HepG2 (cell line): ENCODE data around the gene MCU. TPM values are rescaled to one million over a fixed set of nuclear protein-coding genes. Genes with fewer than 3 reads are reported as not detected.
A peak's percentile ranks its signal among the peaks of the same experiment; 100 is the strongest.

Experiments
- ATAC-seq: fragments of 200-7000 bp; cut with Tn5 transposase; 3 replicates; pipeline ENCODE4 v1.9.1; 2020; ENCODE audit warnings: mild to moderate bottlenecking, moderate library complexity
- BruUV-seq: library from RNA; stranded (reverse); fragments of 400-500 nt; replicated peaks from 2 replicates; lab custom pipeline; 2021; lab: Mats Ljungman, UMichigan
- CTCF ChIA-PET: fragments of 300-600 bp; formaldehyde crosslinking; extraction: SDS; loops from one replicate; lab custom pipeline; 2021; ENCODE audit warnings: low total read pairs, inconsistent platforms, low intra/inter-chr PET ratio; lab: Yijun Ruan, JAX
- POLR2A ChIA-PET: fragments of 350-600 bp; sonication (Branson Sonifier 250); formaldehyde crosslinking; loops from one replicate; lab custom pipeline; 2020; ENCODE audit warnings: antibody characterized with exemption, inconsistent platforms; lab: Yijun Ruan, JAX
- DNase-seq: peaks from one replicate; pipeline ENCODE4 v3.0.0-alpha.2; 2015; ENCODE audit warnings: low spot score
- FAIRE-seq: peaks from 3 replicates; lab custom pipeline; 2011; peaks lifted over from hg19 to GRCh38; lab: Jason Lieb, UNC
- H2AFZ ChIP-seq: one replicate; pipeline ENCODE4 v1.6.1; 2011; ENCODE audit warnings: low read length, inconsistent platforms
- H3K27ac ChIP-seq: fragments of 300-600 bp; 3 replicates; pipeline ENCODE4 v1.8.0; 2011; ENCODE audit warnings: mixed run types, mild to moderate bottlenecking, mixed read lengths, low read length, inconsistent platforms; ENCODE audit not compliant: insufficient read depth; ENCODE audit errors: extremely low read length
- H3K27me3 ChIP-seq, 2 experiments: fragments of 200-600 bp in 1 of 2; 2 replicates in 1 of 2; 3 replicates in 1 of 2; pipeline versions ENCODE4 v1.6.0 to v1.8.0; 2011; ENCODE audit warnings: low read length in 2 of 2, mild to moderate bottlenecking in 2 of 2, moderate library complexity in 2 of 2, inconsistent platforms in 1 of 2; ENCODE audit not compliant: insufficient read depth in 2 of 2, control insufficient read depth in 1 of 2
- H3K36me3 ChIP-seq, 2 experiments: fragments of 200-600 bp in 1 of 2; replicated peaks in 1 of 2; 2 replicates in 1 of 2; 3 replicates in 1 of 2; pipeline versions ENCODE4 v1.5.1 to v1.8.0; 2011; ENCODE audit warnings: low read length in 2 of 2, inconsistent platforms in 1 of 2; ENCODE audit not compliant: insufficient read depth in 2 of 2, control insufficient read depth in 1 of 2
- H3K4me1 ChIP-seq: 2 replicates; pipeline ENCODE4 v1.5.1; 2012; ENCODE audit warnings: low read length, inconsistent platforms; ENCODE audit not compliant: insufficient read depth
- H3K4me2 ChIP-seq: 2 replicates; pipeline ENCODE4 v1.6.0; 2011; ENCODE audit warnings: low read depth, low read length, inconsistent platforms
- H3K4me3 ChIP-seq, 3 experiments: fragments of 200-600 bp in 1 of 3; sonication (generic), shearing (Covaris generic) in 1 of 3; replicated peaks in 1 of 3; 2 replicates each; pipeline ENCODE4 v1.5.1; 2011 to 2016; ENCODE audit warnings: low read length in 3 of 3, inconsistent platforms in 2 of 3, low read depth in 2 of 3, mild to moderate bottlenecking in 2 of 3, control low read depth in 1 of 3, mixed read lengths in 1 of 3; ENCODE audit not compliant: insufficient read depth in 1 of 3
- H3K79me2 ChIP-seq: one replicate; pipeline ENCODE4 v1.6.1; 2011; ENCODE audit warnings: low read length, inconsistent platforms; ENCODE audit not compliant: insufficient read depth
- H3K9ac ChIP-seq: 2 replicates; pipeline ENCODE4 v1.6.0; 2011; ENCODE audit warnings: mild to moderate bottlenecking, low read depth, low read length, inconsistent platforms; ENCODE audit not compliant: insufficient read depth
- H3K9me3 ChIP-seq: 2 replicates; pipeline ENCODE4 v1.5.1; 2012; ENCODE audit warnings: mild to moderate bottlenecking, low read length
- H4K20me1 ChIP-seq: 2 replicates; pipeline ENCODE4 v1.6.0; 2011; ENCODE audit warnings: inconsistent platforms, mild to moderate bottlenecking, low read length, moderate library complexity; ENCODE audit not compliant: insufficient read depth
- ASH2L ChIP-seq: fragments of 300-600, 200-600 bp; sonication (generic); IDR thresholded peaks from 2 replicates; pipeline ENCODE4 v1.7.0; 2017; ENCODE audit warnings: low read depth, mild to moderate bottlenecking, moderate library complexity, mixed read lengths, low read length; ENCODE audit not compliant: insufficient read length
- ATF4 ChIP-seq, 2 experiments: fragments of 450-650 bp in 1 of 2; sonication (generic) in 1 of 2; formaldehyde crosslinking; IDR thresholded peaks; 2 replicates each; pipeline versions ENCODE4 v1.5.0 to v1.8.0; 2020 to 2022; ENCODE audit warnings: mild to moderate bottlenecking in 1 of 2, missing genetic modification reagents in 1 of 2
- ATF6 ChIP-seq: sonication (generic); formaldehyde crosslinking; conservative IDR thresholded peaks from 2 replicates; pipeline ENCODE4 v1.4.0; 2020; ENCODE audit warnings: missing genetic modification reagents
- EZH2 ChIP-seq: conservative IDR thresholded peaks from 2 replicates; pipeline ENCODE4 v1.6.1; 2012; ENCODE audit warnings: mild to moderate bottlenecking, low read depth, low read length, moderate library complexity
- HMG20A ChIP-seq: IDR thresholded peaks from 2 replicates; pipeline ENCODE4 v1.6.1; 2016; ENCODE audit warnings: borderline replicate concordance
- HNF4A ChIP-seq: sonication (generic); formaldehyde crosslinking; IDR thresholded peaks from 2 replicates; pipeline ENCODE4 v1.4.0; 2020; ENCODE audit warnings: missing genetic modification reagents
- HNF4G ChIP-seq, 2 experiments: sonication (generic) in 1 of 2; formaldehyde crosslinking in 1 of 2; IDR thresholded peaks; 2 replicates each; pipeline versions ENCODE4 v1.4.0 to v1.6.1; 2011 to 2020; ENCODE audit warnings: borderline replicate concordance in 2 of 2, low read depth in 2 of 2, mild to moderate bottlenecking in 2 of 2, low read length in 1 of 2, missing genetic modification reagents in 1 of 2, moderate library complexity in 1 of 2
- ISX ChIP-seq: sonication (generic); formaldehyde crosslinking; conservative IDR thresholded peaks from 2 replicates; pipeline ENCODE4 v1.5.0; 2020; ENCODE audit warnings: missing genetic modification reagents
- KLF13 ChIP-seq: sonication (generic); formaldehyde crosslinking; IDR thresholded peaks from 2 replicates; pipeline ENCODE4 v1.4.0; 2020; ENCODE audit warnings: mild to moderate bottlenecking, missing genetic modification reagents
- MAFK ChIP-seq, 2 experiments: IDR thresholded peaks in 1 of 2; conservative IDR thresholded peaks in 1 of 2; 2 replicates each; pipeline ENCODE4 v1.6.1; 2011; ENCODE audit warnings: improper control_type of control experiment in 2 of 2, low read length in 2 of 2
- NCOA1 ChIP-seq: sonication (generic); formaldehyde crosslinking; IDR thresholded peaks from 2 replicates; pipeline ENCODE4 v1.9.0; 2021; ENCODE audit warnings: missing genetic modification reagents
- RFX1 ChIP-seq: fragments of 450-650 bp; IDR thresholded peaks from 2 replicates; pipeline ENCODE4 v1.6.1; 2017
- RXRA ChIP-seq: sonication (generic); formaldehyde crosslinking; IDR thresholded peaks from 2 replicates; pipeline ENCODE4 v1.5.1; 2020; ENCODE audit warnings: missing genetic modification reagents
- THRA ChIP-seq: sonication (generic); formaldehyde crosslinking; IDR thresholded peaks from 2 replicates; pipeline ENCODE4 v1.4.0; 2020; ENCODE audit warnings: missing genetic modification reagents, borderline replicate concordance
- ZBTB1 ChIP-seq: sonication (generic); formaldehyde crosslinking; IDR thresholded peaks from 2 replicates; pipeline ENCODE4 v1.4.0; 2020; ENCODE audit warnings: missing genetic modification reagents, borderline replicate concordance
- ZMAT5 ChIP-seq: sonication (generic); formaldehyde crosslinking; IDR thresholded peaks from 2 replicates; pipeline ENCODE4 v1.5.0; 2020; ENCODE audit warnings: mild to moderate bottlenecking, low read depth, missing genetic modification reagents, borderline replicate concordance
- ZNF230 ChIP-seq: sonication (generic); formaldehyde crosslinking; IDR thresholded peaks from 2 replicates; pipeline ENCODE4 v1.4.0; 2020; ENCODE audit warnings: mild to moderate bottlenecking, missing genetic modification reagents
- ZNF296 ChIP-seq: sonication (generic); formaldehyde crosslinking; conservative IDR thresholded peaks from 2 replicates; pipeline ENCODE4 v1.5.0; 2020; ENCODE audit warnings: mild to moderate bottlenecking, missing genetic modification reagents
- ZNF317 ChIP-seq: sonication (generic); formaldehyde crosslinking; IDR thresholded peaks from 2 replicates; pipeline ENCODE4 v1.5.0; 2020; ENCODE audit warnings: mild to moderate bottlenecking, missing genetic modification reagents
- ZNF33B ChIP-seq: sonication (generic); formaldehyde crosslinking; IDR thresholded peaks from 2 replicates; pipeline ENCODE4 v1.5.1; 2020; ENCODE audit warnings: mild to moderate bottlenecking, missing genetic modification reagents
- ZNF343 ChIP-seq: sonication (generic); formaldehyde crosslinking; IDR thresholded peaks from 2 replicates; pipeline ENCODE4 v1.4.0; 2020; ENCODE audit warnings: mild to moderate bottlenecking, missing genetic modification reagents
- ZNF549 ChIP-seq: sonication (generic); formaldehyde crosslinking; IDR thresholded peaks from 2 replicates; pipeline ENCODE4 v1.5.0; 2020; ENCODE audit warnings: missing genetic modification reagents
- ZSCAN29 ChIP-seq: sonication (generic); formaldehyde crosslinking; conservative IDR thresholded peaks from 2 replicates; pipeline ENCODE4 v1.4.0; 2020; ENCODE audit warnings: mild to moderate bottlenecking, missing genetic modification reagents
- WGBS: methylation state at CpG from one replicate; pipeline ENCODE4 v1.1.6; 2017; ENCODE audit warnings: low lambda C conversion rate; 5-methylcytosine and 5-hydroxymethylcytosine counted together
- in situ Hi-C: cut with HindIII; loops from 2 replicates; pipeline ENCODE4 v1.10.0; 2017; ENCODE audit warnings: low pct_unique_long_range_greater_than_20kb; ENCODE audit not compliant: extremely low pct_ligation_motif_present
- intact Hi-C: fragments of 100-400 bp; cut with micrococcal nuclease; formaldehyde crosslinking; loops from one replicate; pipeline ENCODE4 v1.10.0; 2022; ENCODE audit not compliant: unreplicated experiment
- polyA plus RNA-seq, 8 experiments: library from polyadenylated mRNA; depleted of rRNA in 3 of 8; stranded (reverse) in 7 of 8; unstranded in 1 of 8; fragments of >200 nt; fragmentation: Illumina TruSeq in 4 of 8; extraction: Trizol in 4 of 8; gene quantifications; 2 replicates each; pipeline versions ENCODE4 v1.2.1 to v1.2.3, GENCODE V29; 2011 to 2016; ENCODE audit warnings: low read depth in 4 of 8, missing spikeins in 1 of 8, mixed read lengths in 1 of 8; ENCODE audit not compliant: insufficient read depth in 1 of 8
- total RNA-seq, 5 experiments: library from RNA; depleted of rRNA; stranded (reverse); fragments of >200 nt; fragmentation: Illumina TruSeq; extraction: Trizol; gene quantifications; 2 replicates each; pipeline ENCODE4 v1.2.3, GENCODE V29; 2016; ENCODE audit warnings: low read depth in 1 of 5

Gene MCU
- total and polyA plus RNA-seq, 2 of the 13 experiments (the other 11 are each of a cell fraction or from before 2014, with no cell fraction given): 25.9 to 64.5 TPM

- no peaks in the 10 kb centered on the region for H3K27me3 ChIP-seq
- ChIA-PET POLR2A (no interaction called here), CTCF (no interaction called here)
- no peaks in the 10 kb centered on the region for H4K20me1 ChIP-seq
- H3K9me3 ChIP-seq: no peaks in the 10 kb centered on the region
- TF ChIP-seq MAFK (conservative IDR thresholded peaks at IDR 0.05 in 1 of 2, IDR thresholded peaks at IDR 0.05 in 1 of 2; ENCODE audit: low read length in 2 of 2): no peak
- no peak for TF ChIP-seq ZNF230
- peak; percentile 38 for TF ChIP-seq ASH2L
- no peak for TF ChIP-seq ATF6 (CRISPR knock-in tag)
- no peak for TF ChIP-seq KLF13 (CRISPR knock-in tag)
- no peak for TF ChIP-seq THRA
- no peak for TF ChIP-seq EZH2
- TF ChIP-seq HNF4G (IDR thresholded peaks at IDR 0.05; ENCODE audit: borderline replicate concordance, low read depth, low read length): peak; percentile 34; the same call in 1 of the 2 replicates
- TF ChIP-seq HNF4G (CRISPR knock-in tag; IDR thresholded peaks at IDR 0.05; ENCODE audit: borderline replicate concordance, low read depth): no peak
- TF ChIP-seq ZNF33B (CRISPR knock-in tag): no peak
- TF ChIP-seq ZNF549 (CRISPR knock-in tag): no peak
- TF ChIP-seq ZMAT5 (CRISPR knock-in tag): no peak
- no peak for TF ChIP-seq ZNF317
- TF ChIP-seq NCOA1 (CRISPR knock-in tag): no peak
- TF ChIP-seq ZNF343: no peak
- TF ChIP-seq ISX (CRISPR knock-in tag): no peak
- no peak for TF ChIP-seq HMG20A (CRISPR knock-in tag)
- TF ChIP-seq ZSCAN29 (CRISPR knock-in tag): no peak
- TF ChIP-seq ZNF296 (CRISPR knock-in tag): no peak
- TF ChIP-seq ATF4 (CRISPR knock-in tag; IDR thresholded peaks at IDR 0.05): no peak
- TF ChIP-seq RFX1: peak; percentile 57; the same call in 1 of the 2 replicates
- TF ChIP-seq ZBTB1 (CRISPR knock-in tag): no peak
- peak; percentile 48 for TF ChIP-seq HNF4A
- TF ChIP-seq RXRA (CRISPR knock-in tag): no peak
- peaks cover 43% of the 10 kb centered on the region for H3K4me1 ChIP-seq
- no peaks in the 10 kb centered on the region for H3K36me3 ChIP-seq
- H3K9ac ChIP-seq: no peak overlapping the region
- ATAC-seq (peak; percentile 76), DNase-seq (peak; percentile 49), FAIRE-seq (peak; percentile 70)
- peak overlapping the region; percentile 45 for H3K27ac ChIP-seq
- no peak overlapping the region for H2AFZ ChIP-seq
- H3K4me2 ChIP-seq: peak overlapping the region; percentile 45
- peaks cover 9% of the 10 kb centered on the region for H3K79me2 ChIP-seq
- intact Hi-C loops (no loop called here), in situ Hi-C loops (no loop called here)
- no peak overlapping the region for H3K4me3 ChIP-seq
- BruUV-seq: no TSS peak
- WGBS: 16% methylated on average over 2 of the region's 2 CpGs
Measured at GRCh38 chr10:72738486-72738885, 46.5 kb downstream of the MCU start.
